Neural progenitor cell (in vitro differentiated cells): Measurements from ENCODE around the gene TENT5A.
A peak's percentile ranks its signal among the peaks of the same experiment; 100 is the strongest.

Source experiments
- EZH2 ChIP-seq: fragments of 200-600 bp; sonication (generic); IDR thresholded peaks from 2 replicates; pipeline ENCODE4 v1.6.1; 2017; ENCODE audit warnings: antibody characterized with exemption, mild to moderate bottlenecking, moderate library complexity
- TF ChIP-seq, protein P1 (sequence below): fragments of 200-600 bp; sonication (generic); IDR thresholded peaks from 2 replicates; pipeline ENCODE4 v1.5.1; 2017; ENCODE audit warnings: antibody characterized with exemption, mild to moderate bottlenecking

DNA sequence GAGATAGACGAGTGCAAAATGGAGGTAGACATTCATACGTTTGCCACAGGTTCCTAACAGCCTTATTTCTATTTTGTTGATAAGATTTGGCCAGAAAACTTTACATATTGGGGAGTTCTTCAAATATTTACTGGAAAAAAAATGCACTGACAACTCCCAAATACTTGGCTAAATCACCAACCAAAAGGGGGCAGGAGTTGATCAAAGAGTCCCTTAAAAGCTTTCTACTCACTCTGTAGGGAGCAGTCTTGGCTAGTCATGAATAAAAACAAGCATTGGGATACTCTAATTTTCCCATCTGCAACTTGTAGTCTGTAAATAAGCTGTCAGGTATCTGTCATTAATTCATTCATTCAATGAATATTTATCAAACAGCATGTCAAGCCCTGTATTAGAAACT lies 18.4 kb downstream of the TENT5A start:
- no peak for TF ChIP-seq EZH2
- TF ChIP-seq, protein P1, sequence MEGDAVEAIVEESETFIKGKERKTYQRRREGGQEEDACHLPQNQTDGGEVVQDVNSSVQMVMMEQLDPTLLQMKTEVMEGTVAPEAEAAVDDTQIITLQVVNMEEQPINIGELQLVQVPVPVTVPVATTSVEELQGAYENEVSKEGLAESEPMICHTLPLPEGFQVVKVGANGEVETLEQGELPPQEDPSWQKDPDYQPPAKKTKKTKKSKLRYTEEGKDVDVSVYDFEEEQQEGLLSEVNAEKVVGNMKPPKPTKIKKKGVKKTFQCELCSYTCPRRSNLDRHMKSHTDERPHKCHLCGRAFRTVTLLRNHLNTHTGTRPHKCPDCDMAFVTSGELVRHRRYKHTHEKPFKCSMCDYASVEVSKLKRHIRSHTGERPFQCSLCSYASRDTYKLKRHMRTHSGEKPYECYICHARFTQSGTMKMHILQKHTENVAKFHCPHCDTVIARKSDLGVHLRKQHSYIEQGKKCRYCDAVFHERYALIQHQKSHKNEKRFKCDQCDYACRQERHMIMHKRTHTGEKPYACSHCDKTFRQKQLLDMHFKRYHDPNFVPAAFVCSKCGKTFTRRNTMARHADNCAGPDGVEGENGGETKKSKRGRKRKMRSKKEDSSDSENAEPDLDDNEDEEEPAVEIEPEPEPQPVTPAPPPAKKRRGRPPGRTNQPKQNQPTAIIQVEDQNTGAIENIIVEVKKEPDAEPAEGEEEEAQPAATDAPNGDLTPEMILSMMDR: peak; percentile 26
